Neuronal stem cell (in vitro differentiated cells): ENCODE measurements around the gene CADM2.

Source experiments
- DNase-seq: peaks from one replicate; pipeline ENCODE4 v3.0.0-alpha.2; 2013; ENCODE audit warnings: low spot score
- H2AFZ ChIP-seq: one replicate; pipeline ENCODE4 v1.6.1; 2013; ENCODE audit warnings: mild to moderate bottlenecking, low read length, inconsistent platforms
- H2AK5ac ChIP-seq: 2 replicates; pipeline ENCODE4 v1.6.1; 2013; ENCODE audit warnings: low read depth, mild to moderate bottlenecking, inconsistent platforms, low read length, moderate library complexity, mixed read lengths
- H2BK120ac ChIP-seq: 2 replicates; pipeline ENCODE4 v1.6.1; 2013; ENCODE audit warnings: low read depth, mild to moderate bottlenecking, inconsistent platforms, low read length, moderate library complexity, mixed read lengths
- H2BK12ac ChIP-seq: one replicate; pipeline ENCODE4 v1.6.1; 2013; ENCODE audit warnings: low read length, inconsistent platforms
- H2BK15ac ChIP-seq: 2 replicates; pipeline ENCODE4 v1.6.1; 2013; ENCODE audit warnings: mild to moderate bottlenecking, low read length, inconsistent platforms, mixed read lengths
- H2BK5ac ChIP-seq: one replicate; pipeline ENCODE4 v1.6.1; 2013; ENCODE audit warnings: inconsistent platforms, mild to moderate bottlenecking, low read length, moderate library complexity
- H3K14ac ChIP-seq: one replicate; pipeline ENCODE4 v1.6.1; 2013; ENCODE audit warnings: low read length, inconsistent platforms
- H3K18ac ChIP-seq: 2 replicates; pipeline ENCODE4 v1.6.1; 2013; ENCODE audit warnings: low read length, inconsistent platforms
- H3K23ac ChIP-seq: 2 replicates; pipeline ENCODE4 v1.6.1; 2013; ENCODE audit warnings: low read depth, mild to moderate bottlenecking, mixed read lengths, low read length, inconsistent platforms; ENCODE audit not compliant: poor library complexity
- H3K27ac ChIP-seq: replicated peaks from 3 replicates; pipeline ENCODE4 v1.5.1; 2013; ENCODE audit warnings: low read length, inconsistent platforms
- H3K27me3 ChIP-seq, 3 experiments: 2 replicates each; pipeline ENCODE4 v1.6.1; 2013; ENCODE audit warnings: low read length in 3 of 3, mild to moderate bottlenecking in 2 of 3, inconsistent platforms in 1 of 3, low read depth in 1 of 3, mixed read lengths in 1 of 3, moderate library complexity in 1 of 3; ENCODE audit not compliant: control insufficient read depth in 3 of 3, insufficient read depth in 3 of 3
- H3K36me3 ChIP-seq, 2 donors: replicated peaks in 1 of 2; 2 replicates each; pipeline ENCODE4 v1.6.1; 2013; ENCODE audit warnings: low read length in 2 of 2; ENCODE audit not compliant: control insufficient read depth in 2 of 2, insufficient read depth in 2 of 2
- H3K4ac ChIP-seq: 2 replicates; pipeline ENCODE4 v1.6.1; 2013; ENCODE audit warnings: inconsistent platforms, mild to moderate bottlenecking, low read length, moderate library complexity
- H3K4me1 ChIP-seq, 2 donors: 1 replicate in 1 of 2; 2 replicates in 1 of 2; pipeline ENCODE4 v1.6.1; 2013; ENCODE audit warnings: low read length in 2 of 2, low read depth in 1 of 2; ENCODE audit not compliant: control insufficient read depth in 2 of 2, insufficient read depth in 1 of 2
- H3K4me2 ChIP-seq: one replicate; pipeline ENCODE4 v1.6.1; 2013; ENCODE audit warnings: mild to moderate bottlenecking, low read length, inconsistent platforms; ENCODE audit not compliant: insufficient read depth, poor library complexity, severe bottlenecking
- H3K4me3 ChIP-seq, 2 donors: 2 replicates each; pipeline ENCODE4 v1.5.1; 2013; ENCODE audit warnings: low read length in 2 of 2, mild to moderate bottlenecking in 2 of 2, inconsistent platforms in 1 of 2, moderate library complexity in 1 of 2
- H3K79me1 ChIP-seq: one replicate; pipeline ENCODE4 v1.6.1; 2013; ENCODE audit warnings: low read depth, mild to moderate bottlenecking, inconsistent platforms, low read length, moderate library complexity
- H3K9ac ChIP-seq: one replicate; pipeline ENCODE4 v1.6.1; 2013; ENCODE audit warnings: mild to moderate bottlenecking, low read depth, low read length, inconsistent platforms; ENCODE audit not compliant: poor library complexity
- H3K9me3 ChIP-seq, 2 donors: replicated peaks in 1 of 2; 2 replicates each; pipeline versions ENCODE3 to v1.6.1; 2013; ENCODE audit warnings: low read length in 2 of 2, mild to moderate bottlenecking in 2 of 2, inconsistent platforms in 1 of 2, low read depth in 1 of 2, mixed read lengths in 1 of 2, moderate library complexity in 1 of 2; ENCODE audit not compliant: control insufficient read depth in 2 of 2, insufficient read depth in 1 of 2
- H4K8ac ChIP-seq: one replicate; pipeline ENCODE4 v1.6.1; 2013; ENCODE audit warnings: low read depth, mild to moderate bottlenecking, inconsistent platforms, low read length, moderate library complexity
- H4K91ac ChIP-seq: one replicate; pipeline ENCODE4 v1.6.1; 2013; ENCODE audit warnings: low read length, low read depth, mild to moderate bottlenecking, inconsistent platforms; ENCODE audit not compliant: poor library complexity
- WGBS, 2 donors: extraction: QIAGEN DNeasy Blood & Tissue Kit; methylation state at CpG; one replicate each; pipeline ENCODE4 v1.1.7; 2013; ENCODE audit warnings: missing lambda C conversion rate in 2 of 2, mixed read lengths in 1 of 2; ENCODE audit not compliant: insufficient read length in 2 of 2, insufficient replicate concordance in 1 of 2; ENCODE audit errors: extremely low coverage in 2 of 2; 5-methylcytosine and 5-hydroxymethylcytosine counted together

CADM2 gene

DNA sequence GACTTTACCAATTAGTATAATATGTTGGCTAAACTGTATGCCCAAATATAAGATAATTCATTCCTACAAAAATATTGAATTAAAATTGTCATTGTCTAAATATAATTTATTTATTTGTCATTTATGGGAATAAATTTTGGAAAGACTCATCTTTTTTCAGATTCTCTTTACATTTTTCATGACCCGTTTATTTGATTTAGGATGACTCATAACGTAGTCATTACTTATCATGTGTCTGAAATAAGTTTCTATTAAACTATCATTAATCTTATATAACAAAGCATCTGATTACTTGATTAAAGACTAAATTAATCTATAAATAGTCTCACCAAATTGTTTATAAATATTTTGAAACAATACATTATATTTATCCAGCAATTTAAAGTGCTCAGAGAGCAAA lies 516.6 kb downstream of the CADM2 start:
- Histone ChIP-seq H3K9ac (no peak overlapping the region), H4K91ac (no peak overlapping the region), H2AK5ac (no peak overlapping the region), H3K27me3 (no peaks in the 10 kb centered on the region), H3K4ac (no peak overlapping the region), H3K9me3 (no peaks in the 10 kb centered on the region), H3K18ac (no peak overlapping the region), H3K23ac (no peak overlapping the region), H3K79me1 (no peaks in the 10 kb centered on the region), H3K36me3 (no peaks in the 10 kb centered on the region), H3K4me3 (no peak overlapping the region), H2BK15ac (no peak overlapping the region), H2AFZ (no peak overlapping the region), H2BK120ac (no peak overlapping the region), H3K4me2 (no peak overlapping the region), H2BK5ac (no peak overlapping the region), H3K27ac (no peak overlapping the region), H3K14ac (no peak overlapping the region), H3K4me1 (no peaks in the 10 kb centered on the region), H4K8ac (no peak overlapping the region), H2BK12ac (no peak overlapping the region)
- DNase-seq, result no peak
- no CpG with 5 or more reads among the region's 2 CpGs for WGBS, 2 donors

DNA sequence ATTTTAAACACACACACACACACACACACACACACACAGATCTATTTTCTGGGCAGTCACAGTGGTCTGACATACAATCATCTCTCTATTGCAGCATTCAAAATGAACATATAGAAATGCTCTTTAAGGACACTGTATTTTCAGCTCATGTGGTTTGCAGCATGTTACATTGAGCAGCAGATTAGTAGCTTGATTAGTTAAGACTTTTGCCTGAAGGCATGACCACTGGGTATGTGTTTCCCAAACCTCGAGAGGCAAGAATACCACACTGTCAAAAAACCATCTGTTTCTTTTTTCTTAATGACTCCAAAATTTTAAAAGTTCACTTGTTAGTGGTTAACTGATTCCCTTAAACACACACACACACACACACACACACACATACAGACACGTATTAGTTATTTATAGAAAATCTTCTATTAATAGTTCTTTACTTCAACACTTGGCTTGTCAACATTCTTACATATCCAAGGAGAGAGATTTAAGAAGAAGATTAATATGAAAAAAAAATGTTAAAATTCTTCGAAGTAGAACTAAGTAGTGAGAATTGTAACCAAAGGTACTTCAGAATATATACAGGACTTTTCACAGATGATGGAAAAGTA lies 518.2 kb downstream of the CADM2 start:
- no peak overlapping the region for H3K4me3 ChIP-seq
- no peak overlapping the region for H2BK12ac ChIP-seq
- no peak overlapping the region for H3K18ac ChIP-seq
- no peak overlapping the region for H2AK5ac ChIP-seq
- H2BK5ac ChIP-seq, result no peak overlapping the region
- no peak overlapping the region for H3K14ac ChIP-seq
- WGBS, 2 donors, result no CpG with 5 or more reads among the region's 3 CpGs
- no peaks in the 10 kb centered on the region for H3K9me3 ChIP-seq
- no peak for DNase-seq
- peak overlapping the region; percentile 0 for H2AFZ ChIP-seq
- no peak overlapping the region for H3K4me2 ChIP-seq
- H3K4ac ChIP-seq, result no peak overlapping the region
- H3K27ac ChIP-seq, result no peak overlapping the region
- no peak overlapping the region for H4K8ac ChIP-seq
- H2BK15ac ChIP-seq, result no peak overlapping the region
- no peak overlapping the region for H2BK120ac ChIP-seq
- no peaks in the 10 kb centered on the region for H3K36me3 ChIP-seq
- no peak overlapping the region for H3K23ac ChIP-seq
- no peak overlapping the region for H4K91ac ChIP-seq
- no peaks in the 10 kb centered on the region for H3K27me3 ChIP-seq
- no peaks in the 10 kb centered on the region for H3K4me1 ChIP-seq
- H3K79me1 ChIP-seq, result no peaks in the 10 kb centered on the region
- no peak overlapping the region for H3K9ac ChIP-seq

DNA sequence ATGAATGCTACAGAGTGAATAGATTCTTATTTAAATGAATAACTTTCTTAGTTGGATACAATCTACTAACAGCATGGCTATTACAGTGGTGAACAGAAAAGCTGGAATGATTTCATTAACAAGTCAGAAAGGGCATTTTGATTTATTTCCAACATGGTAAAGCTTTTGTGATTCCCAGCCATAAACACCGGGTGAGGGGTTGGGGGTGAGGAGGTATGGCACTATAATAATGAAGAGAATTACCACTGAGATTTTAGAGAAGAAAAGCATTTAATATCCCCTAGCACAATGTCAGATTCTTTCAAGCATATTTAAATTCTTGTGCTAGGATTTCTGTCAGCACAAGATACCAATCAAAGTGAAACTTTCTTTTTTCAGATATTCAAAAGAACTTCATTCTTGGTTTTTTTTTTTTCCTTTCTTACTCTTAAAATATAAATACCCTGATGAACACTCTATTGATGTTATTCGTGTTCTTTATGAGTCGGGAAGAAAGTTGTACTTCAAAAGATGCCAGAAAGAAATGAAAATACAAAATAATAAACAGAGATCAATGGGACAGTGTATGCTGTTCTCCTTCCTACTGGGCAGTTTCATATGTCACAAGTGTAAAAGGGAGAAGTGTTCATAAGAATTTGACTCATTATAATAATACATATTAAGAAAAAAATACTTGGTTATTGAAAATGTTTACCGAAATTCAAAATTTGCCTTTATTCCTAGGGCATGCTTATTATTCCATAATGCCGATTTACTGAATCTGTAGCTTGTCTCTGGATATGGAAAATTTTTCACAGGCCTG lies 522.8 kb downstream of the CADM2 start:
- Histone ChIP-seq H3K14ac (no peak overlapping the region), H4K8ac (no peak overlapping the region), H3K18ac (no peak overlapping the region), H3K9me3 (no peaks in the 10 kb centered on the region), H2AFZ (peak overlapping the region; percentile 5), H3K79me1 (no peaks in the 10 kb centered on the region), H3K27me3 (no peaks in the 10 kb centered on the region), H2BK12ac (no peak overlapping the region), H2AK5ac (no peak overlapping the region), H3K23ac (no peak overlapping the region), H3K4me1 (no peaks in the 10 kb centered on the region), H3K4ac (no peak overlapping the region), H3K27ac (no peak overlapping the region), H2BK120ac (no peak overlapping the region), H4K91ac (no peak overlapping the region), H3K36me3 (no peaks in the 10 kb centered on the region), H2BK15ac (no peak overlapping the region), H3K4me3 (no peak overlapping the region), H3K4me2 (no peak overlapping the region), H3K9ac (no peak overlapping the region), H2BK5ac (no peak overlapping the region)
- WGBS, 2 donors, result no CpG with 5 or more reads among the region's 5 CpGs
- no peak for DNase-seq

DNA sequence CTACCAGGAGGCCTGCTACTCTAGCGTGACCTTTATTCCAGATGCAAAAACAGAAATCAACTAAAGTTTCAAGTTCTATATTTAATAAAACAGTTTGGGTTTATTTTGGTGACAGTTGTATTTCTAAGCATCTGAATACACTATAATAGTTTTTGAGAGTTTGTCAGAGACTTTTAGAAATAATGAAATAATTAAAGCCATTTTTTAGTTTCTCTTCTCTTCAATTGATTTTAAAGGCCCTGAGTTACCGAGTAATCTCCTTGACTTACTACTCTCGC lies 523.4 kb downstream of the CADM2 start:
- Histone ChIP-seq H3K18ac (no peak overlapping the region), H2AK5ac (no peak overlapping the region), H3K23ac (no peak overlapping the region), H3K4me3 (no peak overlapping the region), H3K27me3 (no peaks in the 10 kb centered on the region), H3K4me2 (no peak overlapping the region), H3K9ac (no peak overlapping the region), H2BK15ac (no peak overlapping the region), H3K9me3 (no peaks in the 10 kb centered on the region), H3K4ac (no peak overlapping the region), H3K4me1 (no peaks in the 10 kb centered on the region), H3K36me3 (no peaks in the 10 kb centered on the region), H4K91ac (no peak overlapping the region), H2AFZ (peak overlapping the region; percentile 5), H2BK120ac (no peak overlapping the region), H3K27ac (no peak overlapping the region), H4K8ac (no peak overlapping the region), H2BK5ac (no peak overlapping the region), H3K79me1 (no peaks in the 10 kb centered on the region), H2BK12ac (no peak overlapping the region), H3K14ac (no peak overlapping the region)
- no peak for DNase-seq
- no CpG with 5 or more reads among the region's 3 CpGs for WGBS, 2 donors
